DMS53 (cell line): ENCODE measurements around the gene COA5.

ENCODE experiments used
- DNase-seq: peaks from one replicate; lab custom pipeline; 2025; lab: John Stamatoyannopoulos, UW

COA5 gene

GRCh38 chr2:98608116-98608961, at the start of gene COA5, which contains the start of gene UNC50:
Gene COA5 (minus strand): TSS chr2:98608512. CDS start chr2:98608405, 107 bp downstream.
Gene UNC50 (plus strand): TSS chr2:98608589. CDS start chr2:98609760, 1,171 bp downstream.
- peak; percentile 99 for DNase-seq

- no peak for DNase-seq
Observed at GRCh38 chr2:98656800-98657199, 48.5 kb upstream of the COA5 start.

GRCh38 chr2:98654699-98655495, 46.6 kb upstream of the COA5 start:
- no peak for DNase-seq

GRCh38 chr2:98650998-98651397, 42.7 kb upstream of the COA5 start:
- DNase-seq = no peak

- DNase-seq = no peak
Observed at GRCh38 chr2:98649992-98650375, 41.7 kb upstream of the COA5 start.

GRCh38 chr2:98649135-98649991, 41.1 kb upstream of the COA5 start:
- peak; percentile 96 for DNase-seq

- no peak for DNase-seq
Observed at GRCh38 chr2:98648451-98648850, 40.1 kb upstream of the COA5 start.

- no peak for DNase-seq
Observed at GRCh38 chr2:98647636-98648035, 39.3 kb upstream of the COA5 start.

GRCh38 chr2:98643496-98644100, 35.3 kb upstream of the COA5 start:
- DNase-seq = no peak

- DNase-seq = no peak
Observed at GRCh38 chr2:98637401-98638147, 29.3 kb upstream of the COA5 start.

- peak; percentile 55 for DNase-seq
Observed at GRCh38 chr2:98634406-98635092, 26.2 kb upstream of the COA5 start.

- no peak for DNase-seq
Observed at GRCh38 chr2:98632351-98632750, 24.0 kb upstream of the COA5 start.

- peak; percentile 46 for DNase-seq
Observed at GRCh38 chr2:98623657-98624056, 15.3 kb upstream of the COA5 start.

GRCh38 chr2:98617149-98617548, 8.8 kb upstream of the COA5 start:
- no peak for DNase-seq

GRCh38 chr2:98615481-98615880, 7.2 kb upstream of the COA5 start:
- peak; percentile 56 for DNase-seq

- no peak for DNase-seq
Observed at GRCh38 chr2:98614024-98614739, 5.9 kb upstream of the COA5 start.

GRCh38 chr2:98608962-98609604, 771 bp upstream of the COA5 start:
- peak; percentile 77 for DNase-seq

- DNase-seq = peak; percentile 73
Observed at GRCh38 chr2:98607741-98608115, 584 bp downstream of the COA5 start.

- DNase-seq = no peak
Observed at GRCh38 chr2:98607104-98607503, 1.2 kb downstream of the COA5 start.
